ENCODE results near the gene SLC5A2.
"Not testable (repeated sequence)": the region's sequence is repeated elsewhere in the genome, so short reads cannot be mapped to it uniquely, and the experiment has no call there.

Gene SLC5A2

GRCh38 chr16:31477220-31478216, 5.4 kb upstream of the SLC5A2 start:
- DNase-seq, result no peak

- DNase-seq, result no peak
Observed at GRCh38 chr16:31478956-31479355, 4.0 kb upstream of the SLC5A2 start.

GRCh38 chr16:31479751-31480150, 3.2 kb upstream of the SLC5A2 start:
- no peak for DNase-seq

GRCh38 chr16:31480851-31481536, 1.9 kb upstream of the SLC5A2 start:
- DNase-seq, result no peak

GRCh38 chr16:31484048-31484447, 1.1 kb downstream of the SLC5A2 start:
- not testable (repeated sequence) for DNase-seq

GRCh38 chr16:31484491-31485171, 1.7 kb downstream of the SLC5A2 start:
- no peak for DNase-seq

- DNase-seq, result no peak
Observed at GRCh38 chr16:31485571-31485970, 2.6 kb downstream of the SLC5A2 start.

- no peak for DNase-seq
Observed at GRCh38 chr16:31486045-31486444, 3.1 kb downstream of the SLC5A2 start.

GRCh38 chr16:31487071-31487719, 4.3 kb downstream of the SLC5A2 start:
- DNase-seq, result no peak

GRCh38 chr16:31487720-31488467, 5.0 kb downstream of the SLC5A2 start:
- no peak for DNase-seq

GRCh38 chr16:31488468-31489297, 5.8 kb downstream of the SLC5A2 start:
- DNase-seq, result no peak

GRCh38 chr16:31489298-31489564, 6.3 kb downstream of the SLC5A2 start:
- no peak for DNase-seq

GRCh38 chr16:31489616-31490584, 7.0 kb downstream of the SLC5A2 start:
- no peak for DNase-seq

- no peak for DNase-seq
Observed at GRCh38 chr16:31491778-31492418, 9.0 kb downstream of the SLC5A2 start.

GRCh38 chr16:31493506-31494125, 10.7 kb downstream of the SLC5A2 start:
- no peak for DNase-seq

- DNase-seq, result no peak
Observed at GRCh38 chr16:31496670-31497069, 13.7 kb downstream of the SLC5A2 start.

- DNase-seq, result no peak
Observed at GRCh38 chr16:31498493-31498892, 15.6 kb downstream of the SLC5A2 start.

GRCh38 chr16:31499928-31500327, 17.0 kb downstream of the SLC5A2 start:
- no peak for DNase-seq
